HCT116 (cell line): ENCODE results near the gene RTN1.

Source experiments
- ATF3 ChIP-seq: IDR thresholded peaks from 2 replicates; pipeline ENCODE4 v1.6.1; 2012
- CTCF ChIP-seq, 3 experiments: fragments of 200-600 bp in 1 of 3; sonication (generic) in 1 of 3; IDR thresholded peaks in 2 of 3; conservative IDR thresholded peaks in 1 of 3; 2 replicates each; pipeline ENCODE4 v1.5.1; 2012 to 2017; ENCODE audit warnings: low read depth in 2 of 3, low read length in 2 of 3, antibody characterized with exemption in 1 of 3, borderline replicate concordance in 1 of 3, control low read depth in 1 of 3, mild to moderate bottlenecking in 1 of 3, mixed read lengths in 1 of 3, mixed run types in 1 of 3, moderate library complexity in 1 of 3; ENCODE audit not compliant: insufficient read depth in 1 of 3
- EZH2 ChIP-seq: fragments of 200-600 bp; sonication (generic); IDR thresholded peaks from 2 replicates; pipeline ENCODE4 v1.6.1; 2017; ENCODE audit warnings: antibody characterized with exemption, mixed run types
- EZH2phosphoT487 ChIP-seq: fragments of 200-600 bp; IDR thresholded peaks from 2 replicates; pipeline ENCODE4 v1.6.1; 2018; ENCODE audit warnings: antibody characterized with exemption, borderline replicate concordance
- MAX ChIP-seq: IDR thresholded peaks from 2 replicates; pipeline ENCODE4 v1.6.1; 2012
- POLR2A ChIP-seq: IDR thresholded peaks from 2 replicates; pipeline ENCODE4 v1.7.0; 2011; ENCODE audit warnings: borderline replicate concordance; ENCODE audit not compliant: insufficient read depth, insufficient read length; ENCODE audit errors: extremely low read depth
- POLR2AphosphoS5 ChIP-seq: IDR thresholded peaks from 2 replicates; pipeline ENCODE4 v1.6.1; 2011; ENCODE audit warnings: mild to moderate bottlenecking, low read depth, low read length, moderate library complexity
- RAD21 ChIP-seq: IDR thresholded peaks from 2 replicates; pipeline ENCODE4 v1.6.1; 2012; ENCODE audit warnings: low read depth, mild to moderate bottlenecking
- REST ChIP-seq: IDR thresholded peaks from 2 replicates; pipeline ENCODE4 v1.6.1; 2012; ENCODE audit warnings: low read depth
- SIN3A ChIP-seq: IDR thresholded peaks from 2 replicates; pipeline ENCODE4 v1.6.1; 2012; ENCODE audit warnings: low read depth
- SP1 ChIP-seq: IDR thresholded peaks from 2 replicates; pipeline ENCODE4 v1.6.1; 2012; ENCODE audit warnings: low read depth
- YY1 ChIP-seq: IDR thresholded peaks from 2 replicates; pipeline ENCODE4 v1.6.1; 2011; ENCODE audit warnings: low read length, low read depth, moderate library complexity, mild to moderate bottlenecking; ENCODE audit not compliant: insufficient replicate concordance; ENCODE audit errors: extremely low read depth
- ZBTB33 ChIP-seq: IDR thresholded peaks from 2 replicates; pipeline ENCODE4 v1.6.1; 2011; ENCODE audit warnings: mild to moderate bottlenecking, low read length, moderate library complexity; ENCODE audit not compliant: insufficient replicate concordance; ENCODE audit errors: extremely low read depth
- ZNF274 ChIP-seq: fragments of 200-500 bp; sonication (Bioruptor generic); IDR thresholded peaks from 2 replicates; pipeline ENCODE4 v1.6.1; 2014; ENCODE audit warnings: mild to moderate bottlenecking, low read depth, low read length, inconsistent platforms

- TF ChIP-seq MAX (no peak), SP1 (no peak), CTCF (IDR thresholded peaks at IDR 0.05 in 2 of 3, conservative IDR thresholded peaks at IDR 0.05 in 1 of 3; ENCODE audit: borderline replicate concordance in 1 of 3, insufficient read depth in 1 of 3, low read depth in 2 of 3, low read length in 2 of 3) (no peak), POLR2A (no peak), POLR2AphosphoS5 (no peak), ZBTB33 (no peak), ZNF274 (no peak), EZH2 (no peak), EZH2phosphoT487 (no peak), RAD21 (no peak), REST (no peak), SIN3A (no peak), YY1 (no peak), ATF3 (no peak)
These were observed 303.9 kb downstream of the RTN1 start for GRCh38 chr14:59566725-59567124.
